K562 (cell line): ENCODE data around the gene SLK. TPM values are rescaled to one million over a fixed set of nuclear protein-coding genes. Genes with fewer than 3 reads are reported as not detected.

Experiments used
- ATAC-seq: fragments of 200-7000 bp; cut with Tn5 transposase; 3 replicates; pipeline ENCODE4 v1.9.1; 2020; ENCODE audit warnings: moderate library complexity
- BruUV-seq: library from RNA; stranded (reverse); fragments of 400-500 nt; replicated peaks from 2 replicates; lab custom pipeline; 2021; lab: Mats Ljungman, UMichigan
- CTCF ChIA-PET: fragments of 300-600 bp; formaldehyde crosslinking; extraction: SDS; loops from one replicate; lab custom pipeline; 2021; ENCODE audit warnings: low intra/inter-chr PET ratio; lab: Yijun Ruan, JAX
- POLR2A ChIA-PET: fragments of 300-600, 350-650 bp; sonication (Branson Sonifier 250); formaldehyde crosslinking; extraction: SDS; loops from one replicate; lab custom pipeline; 2021; ENCODE audit warnings: antibody characterized with exemption, inconsistent platforms; lab: Yijun Ruan, JAX
- DNase-seq, 4 experiments: peaks; one replicate each; pipeline versions ENCODE4 v3.0.0 to v3.0.0-alpha.2; 2011 to 2018; ENCODE audit warnings: low spot score in 3 of 4, mixed read lengths in 3 of 4; ENCODE audit errors: extremely low read depth in 1 of 4
- FAIRE-seq: peaks from 2 replicates; lab custom pipeline; 2011; peaks lifted over from hg19 to GRCh38; lab: Jason Lieb, UNC
- H2AFZ ChIP-seq: 2 replicates; pipeline ENCODE4 v1.6.0; 2011; ENCODE audit warnings: low read depth, low read length, control low read depth, inconsistent platforms
- H3K27ac ChIP-seq: fragments of 200-600 bp; 3 replicates; pipeline ENCODE4 v1.8.0; 2011; ENCODE audit warnings: low read depth, mild to moderate bottlenecking, control low read depth, inconsistent platforms, low read length, moderate library complexity, mixed read lengths; ENCODE audit errors: extremely low read depth
- H3K27me3 ChIP-seq, 2 experiments: fragments of 300-600 bp in 1 of 2; 2 replicates in 1 of 2; 3 replicates in 1 of 2; pipeline versions ENCODE4 v1.6.0 to v1.8.0; 2011; ENCODE audit warnings: inconsistent platforms in 2 of 2, low read length in 2 of 2, mild to moderate bottlenecking in 1 of 2, mixed read lengths in 1 of 2, moderate library complexity in 1 of 2; ENCODE audit not compliant: control insufficient read depth in 2 of 2, insufficient read depth in 2 of 2
- H3K36me3 ChIP-seq: fragments of 300-600 bp; 3 replicates; pipeline ENCODE4 v1.8.0; 2011; ENCODE audit warnings: mild to moderate bottlenecking, low read length, inconsistent platforms; ENCODE audit not compliant: control insufficient read depth, insufficient read depth
- H3K4me1 ChIP-seq, 2 experiments: fragments of 200-600 bp in 1 of 2; replicated peaks in 1 of 2; 2 replicates in 1 of 2; 3 replicates in 1 of 2; pipeline versions ENCODE4 v1.5.1 to v1.8.0; 2011; ENCODE audit warnings: inconsistent platforms in 2 of 2, low read length in 2 of 2, mild to moderate bottlenecking in 1 of 2, mixed read lengths in 1 of 2, moderate library complexity in 1 of 2; ENCODE audit not compliant: control insufficient read depth in 2 of 2, insufficient read depth in 2 of 2
- H3K4me2 ChIP-seq: 2 replicates; pipeline ENCODE4 v1.6.1; 2011; ENCODE audit warnings: low read length, control low read depth, inconsistent platforms, mixed read lengths; ENCODE audit not compliant: insufficient read depth
- H3K4me3 ChIP-seq: fragments of 200-600 bp; sonication (generic), shearing (Covaris generic); 2 replicates; pipeline ENCODE4 v1.5.1; 2016; ENCODE audit warnings: control low read depth, inconsistent platforms
- H3K79me2 ChIP-seq: fragments of 200-600 bp; 3 replicates; pipeline ENCODE4 v1.8.0; 2011; ENCODE audit warnings: low read length, inconsistent platforms; ENCODE audit not compliant: control insufficient read depth, insufficient read depth
- H3K9ac ChIP-seq, 2 experiments: 2 replicates each; pipeline versions ENCODE4 v1.6.0 to v1.6.1; 2011; ENCODE audit warnings: low read depth in 2 of 2, low read length in 2 of 2, control low read depth in 1 of 2, inconsistent platforms in 1 of 2, mild to moderate bottlenecking in 1 of 2, mixed read lengths in 1 of 2; ENCODE audit not compliant: insufficient read depth in 1 of 2
- H3K9me1 ChIP-seq: one replicate; pipeline ENCODE4 v1.6.0; 2011; ENCODE audit warnings: inconsistent platforms, mild to moderate bottlenecking, low read length, moderate library complexity; ENCODE audit not compliant: control insufficient read depth, insufficient read depth
- H3K9me3 ChIP-seq: replicated peaks from 2 replicates; pipeline ENCODE4 v1.5.1; 2011; ENCODE audit warnings: low read depth, low read length, inconsistent platforms; ENCODE audit not compliant: control insufficient read depth, insufficient read depth
- H4K20me1 ChIP-seq: replicated peaks from 2 replicates; pipeline ENCODE4 v1.6.1; 2011; ENCODE audit warnings: low read length, inconsistent platforms, mixed read lengths; ENCODE audit not compliant: control insufficient read depth, insufficient read depth
- CCAR2 ChIP-seq: fragments of 200-400 bp; formaldehyde crosslinking; IDR thresholded peaks from 2 replicates; pipeline ENCODE4 v1.6.1; 2017; ENCODE audit warnings: mild to moderate bottlenecking, low read depth, low read length
- FOXP1 ChIP-seq: sonication (generic); formaldehyde crosslinking; IDR thresholded peaks from 2 replicates; pipeline ENCODE4 v1.8.0; 2022; ENCODE audit warnings: mild to moderate bottlenecking, missing genetic modification reagents
- HDAC1 ChIP-seq, 2 experiments: fragments of 450-650 bp; IDR thresholded peaks; 2 replicates each; pipeline ENCODE4 v1.6.1; 2016 to 2017; ENCODE audit warnings: inconsistent platforms in 1 of 2, mild to moderate bottlenecking in 1 of 2, moderate library complexity in 1 of 2
- ILF3 ChIP-seq: fragments of 450-650 bp; IDR thresholded peaks from 2 replicates; pipeline ENCODE4 v1.6.1; 2018; ENCODE audit warnings: antibody characterized with exemption, mild to moderate bottlenecking, moderate library complexity, borderline replicate concordance
- MEF2A ChIP-seq: IDR thresholded peaks from 2 replicates; pipeline ENCODE4 v1.6.1; 2011; ENCODE audit warnings: low read depth, mild to moderate bottlenecking, low read length, moderate library complexity; ENCODE audit not compliant: control insufficient read depth
- NFIX ChIP-seq: fragments of 250-450 bp; sonication (Bioruptor Pico); IDR thresholded peaks from 2 replicates; pipeline ENCODE4 v1.4.0; 2020; ENCODE audit warnings: low read depth, mild to moderate bottlenecking, moderate library complexity
- NR1H2 ChIP-seq: sonication (generic); formaldehyde crosslinking; IDR thresholded peaks from 2 replicates; pipeline ENCODE4 v1.4.0; 2020; ENCODE audit warnings: mild to moderate bottlenecking, missing genetic modification reagents
- PCBP2 ChIP-seq: fragments of 200-400 bp; formaldehyde crosslinking; IDR thresholded peaks from 2 replicates; pipeline ENCODE4 v1.6.1; 2018; ENCODE audit warnings: low read length, low read depth, mild to moderate bottlenecking, moderate library complexity; ENCODE audit not compliant: poor library complexity, severe bottlenecking
- RFX5 ChIP-seq: IDR thresholded peaks from 2 replicates; pipeline ENCODE4 v1.6.1; 2011; ENCODE audit warnings: low read depth, mild to moderate bottlenecking, improper control_type of control experiment, low read length
- RNF219 ChIP-seq: fragments of 250-450 bp; sonication (Bioruptor Pico); IDR thresholded peaks from 2 replicates; pipeline ENCODE4 v1.5.0; 2022; ENCODE audit warnings: mild to moderate bottlenecking
- TARDBP ChIP-seq: fragments of 450-650 bp; IDR thresholded peaks from 2 replicates; pipeline ENCODE4 v1.6.1; 2016
- ZNF696 ChIP-seq: fragments of 250-450 bp; sonication (Bioruptor Pico); conservative IDR thresholded peaks from 2 replicates; pipeline ENCODE4 v1.4.0; 2020; ENCODE audit warnings: mild to moderate bottlenecking, moderate library complexity
- WGBS: fragments of 100-300 bp; shearing (Covaris generic); methylation state at CpG from one replicate; pipeline ENCODE4 v1.1.6; 2016; ENCODE audit warnings: low coverage, mixed read lengths; ENCODE audit not compliant: insufficient coverage; ENCODE audit errors: missing lambda C conversion rate; 5-methylcytosine and 5-hydroxymethylcytosine counted together
- in situ Hi-C: fragments of 300-500 bp; cut with MboI; formaldehyde crosslinking; loops from 4 replicates; pipeline ENCODE4 v1.15.0; 2018; ENCODE audit warnings: inconsistent platforms, mixed read lengths
- intact Hi-C: fragments of 100-400 bp; cut with micrococcal nuclease; formaldehyde crosslinking; loops from 2 replicates; pipeline ENCODE4 v1.14.2; 2022
- polyA plus RNA-seq, 8 experiments: library from polyadenylated mRNA; depleted of rRNA in 4 of 8; stranded (reverse) in 5 of 8; unstranded in 3 of 8; fragments of >200 nt; fragmentation: Nextera tagmentation in 2 of 8; fragmentation: Illumina TruSeq in 1 of 8; extraction: Ambion mirVana in 2 of 8; extraction: Trizol in 1 of 8; gene quantifications; 2 replicates each; pipeline versions ENCODE4 v1.2.1 to v1.2.3, GENCODE V29; 2011 to 2014; ENCODE audit warnings: inconsistent platforms in 1 of 8, missing spikeins in 1 of 8
- total RNA-seq, 7 experiments: library from RNA; depleted of rRNA in 6 of 7; stranded (reverse); fragments of >200 nt in 6 of 7; fragmentation: Illumina TruSeq in 2 of 7; extraction: Trizol in 2 of 7; gene quantifications; 2 replicates each; pipeline versions ENCODE4 v1.2.1 to v1.2.3, GENCODE V29; 2011 to 2021; ENCODE audit warnings: low replicate concordance in 1 of 7
- TF ChIP-seq, protein P1 (sequence below), 2 experiments: fragments of 450-650 bp; IDR thresholded peaks; 2 replicates each; pipeline ENCODE4 v1.6.1; 2018; ENCODE audit warnings: mild to moderate bottlenecking in 2 of 2, low read depth in 1 of 2; ENCODE audit not compliant: partially characterized antibody in 2 of 2
- TF ChIP-seq, protein P2 (sequence below), 2 experiments: IDR thresholded peaks in 1 of 2; conservative IDR thresholded peaks in 1 of 2; 2 replicates each; pipeline ENCODE4 v1.6.1; 2016; ENCODE audit warnings: low read depth in 2 of 2, mild to moderate bottlenecking in 1 of 2, missing compliant biosample characterization in 1 of 2, missing genetic modification characterization in 1 of 2, moderate library complexity in 1 of 2

The SLK gene
- total and polyA plus RNA-seq, 9 of the 15 experiments (the other 6 are each of a cell fraction or from before 2014, with no cell fraction given) = 8.2 to 40.0 (median 23.4) TPM

- ATAC-seq = no peak
- intact Hi-C loops = no loop called here
- 3% methylated on average over 6 of the region's 6 CpGs for WGBS
- TF ChIP-seq TARDBP (no peak), CCAR2 (no peak), PCBP2 (no peak), MEF2A (no peak), HDAC1 (IDR thresholded peaks at IDR 0.05) (no peak), NFIX (no peak), RFX5 (no peak), ZNF696 (CRISPR knock-in tag) (no peak), FOXP1 (CRISPR knock-in tag) (no peak), ILF3 (no peak), NR1H2 (CRISPR knock-in tag) (no peak), RNF219 (CRISPR knock-in tag) (no peak)
- TF ChIP-seq, protein P1, sequence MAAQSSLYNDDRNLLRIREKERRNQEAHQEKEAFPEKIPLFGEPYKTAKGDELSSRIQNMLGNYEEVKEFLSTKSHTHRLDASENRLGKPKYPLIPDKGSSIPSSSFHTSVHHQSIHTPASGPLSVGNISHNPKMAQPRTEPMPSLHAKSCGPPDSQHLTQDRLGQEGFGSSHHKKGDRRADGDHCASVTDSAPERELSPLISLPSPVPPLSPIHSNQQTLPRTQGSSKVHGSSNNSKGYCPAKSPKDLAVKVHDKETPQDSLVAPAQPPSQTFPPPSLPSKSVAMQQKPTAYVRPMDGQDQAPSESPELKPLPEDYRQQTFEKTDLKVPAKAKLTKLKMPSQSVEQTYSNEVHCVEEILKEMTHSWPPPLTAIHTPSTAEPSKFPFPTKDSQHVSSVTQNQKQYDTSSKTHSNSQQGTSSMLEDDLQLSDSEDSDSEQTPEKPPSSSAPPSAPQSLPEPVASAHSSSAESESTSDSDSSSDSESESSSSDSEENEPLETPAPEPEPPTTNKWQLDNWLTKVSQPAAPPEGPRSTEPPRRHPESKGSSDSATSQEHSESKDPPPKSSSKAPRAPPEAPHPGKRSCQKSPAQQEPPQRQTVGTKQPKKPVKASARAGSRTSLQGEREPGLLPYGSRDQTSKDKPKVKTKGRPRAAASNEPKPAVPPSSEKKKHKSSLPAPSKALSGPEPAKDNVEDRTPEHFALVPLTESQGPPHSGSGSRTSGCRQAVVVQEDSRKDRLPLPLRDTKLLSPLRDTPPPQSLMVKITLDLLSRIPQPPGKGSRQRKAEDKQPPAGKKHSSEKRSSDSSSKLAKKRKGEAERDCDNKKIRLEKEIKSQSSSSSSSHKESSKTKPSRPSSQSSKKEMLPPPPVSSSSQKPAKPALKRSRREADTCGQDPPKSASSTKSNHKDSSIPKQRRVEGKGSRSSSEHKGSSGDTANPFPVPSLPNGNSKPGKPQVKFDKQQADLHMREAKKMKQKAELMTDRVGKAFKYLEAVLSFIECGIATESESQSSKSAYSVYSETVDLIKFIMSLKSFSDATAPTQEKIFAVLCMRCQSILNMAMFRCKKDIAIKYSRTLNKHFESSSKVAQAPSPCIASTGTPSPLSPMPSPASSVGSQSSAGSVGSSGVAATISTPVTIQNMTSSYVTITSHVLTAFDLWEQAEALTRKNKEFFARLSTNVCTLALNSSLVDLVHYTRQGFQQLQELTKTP (IDR thresholded peaks at IDR 0.05; ENCODE audit: low read depth in 1 of 2, partially characterized antibody in 2 of 2) = no peak
- TF ChIP-seq, protein P2, sequence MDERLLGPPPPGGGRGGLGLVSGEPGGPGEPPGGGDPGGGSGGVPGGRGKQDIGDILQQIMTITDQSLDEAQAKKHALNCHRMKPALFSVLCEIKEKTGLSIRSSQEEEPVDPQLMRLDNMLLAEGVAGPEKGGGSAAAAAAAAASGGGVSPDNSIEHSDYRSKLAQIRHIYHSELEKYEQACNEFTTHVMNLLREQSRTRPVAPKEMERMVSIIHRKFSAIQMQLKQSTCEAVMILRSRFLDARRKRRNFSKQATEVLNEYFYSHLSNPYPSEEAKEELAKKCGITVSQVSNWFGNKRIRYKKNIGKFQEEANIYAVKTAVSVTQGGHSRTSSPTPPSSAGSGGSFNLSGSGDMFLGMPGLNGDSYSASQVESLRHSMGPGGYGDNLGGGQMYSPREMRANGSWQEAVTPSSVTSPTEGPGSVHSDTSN (CRISPR knock-in tag; IDR thresholded peaks at IDR 0.05; ENCODE audit: low read depth) = no peak
- TF ChIP-seq, protein P2 (tag; conservative IDR thresholded peaks at IDR 0.05; ENCODE audit: low read depth) = no peak
Measured at GRCh38 chr10:104069613-104070012, 102.7 kb downstream of the SLK start.

More at GRCh38 chr10:104069613-104070012, 102.7 kb downstream of the SLK start:
- H3K79me2 ChIP-seq = no peaks in the 10 kb centered on the region
- H3K9me1 ChIP-seq = no peaks in the 10 kb centered on the region
- H3K9me3 ChIP-seq = no peaks in the 10 kb centered on the region
- no peaks in the 10 kb centered on the region; a peak in 1 of 5 replicates for H3K4me1 ChIP-seq
- peaks cover 20 to 55% of the 10 kb centered on the region in 2 experiments for H3K27me3 ChIP-seq
- H3K27ac ChIP-seq = no peak overlapping the region
- no peak overlapping the region for H3K9ac ChIP-seq
- no peak overlapping the region for H3K4me3 ChIP-seq
- H2AFZ ChIP-seq = no peak overlapping the region
- H4K20me1 ChIP-seq = no peaks in the 10 kb centered on the region
- no TSS peak for BruUV-seq
- in situ Hi-C loops = no loop called here
- no peaks in the 10 kb centered on the region for H3K36me3 ChIP-seq
- no peak overlapping the region for H3K4me2 ChIP-seq
- ChIA-PET CTCF (no interaction called here), POLR2A (interaction anchor here (0.6 kb wide), 1 partner anchor 58 kb away, joined by 3 read pairs; no protein-coding TSS in a partner anchor)
- no peak for FAIRE-seq
- no peak for DNase-seq
